Measurements from ENCODE around the gene MCCC1. TPM values are rescaled to one million over a fixed set of nuclear protein-coding genes. Genes with fewer than 3 reads are reported as not detected.

Gene MCCC1
- total RNA-seq, 1 experiment from 2014 or later = 74.7 TPM

GRCh38 chr3:182978387-182978786 lies 120.9 kb downstream of the MCCC1 start:
- Mint-ChIP-seq H3K9me3 (ENCODE audit: low read depth, unreplicated experiment) (no peaks in the 10 kb centered on the region), H3K27me3 (ENCODE audit: unreplicated experiment) (no peaks in the 10 kb centered on the region), H3K36me3 (ENCODE audit: insufficient read depth, unreplicated experiment) (peaks cover 28% of the 10 kb centered on the region), H3K27ac (ENCODE audit: unreplicated experiment) (no peak overlapping the region), H3K4me1 (ENCODE audit: low read depth, unreplicated experiment) (peaks cover 9% of the 10 kb centered on the region), H3K4me3 (ENCODE audit: low read depth, unreplicated experiment) (peak overlapping the region; percentile 92)
- no TSS peak for BruUV-seq (replicated peaks)
- DNase-seq = no peak
- no peak for TF ChIP-seq CTCF (IDR thresholded peaks at IDR 0.05; ENCODE audit: unreplicated experiment)
- intact Hi-C loops (cut with micrococcal nuclease; ENCODE audit: unreplicated experiment) = no loop called here
- CTCF ChIA-PET = no interaction called here

GRCh38 chr3:182973047-182973446 lies 126.2 kb downstream of the MCCC1 start:
- DNase-seq = no peak
- intact Hi-C loops (cut with micrococcal nuclease; ENCODE audit: unreplicated experiment) = no loop called here
- H3K4me1 Mint-ChIP-seq (ENCODE audit: low read depth, unreplicated experiment) = peaks cover 36% of the 10 kb centered on the region
- no peak for TF ChIP-seq CTCF (IDR thresholded peaks at IDR 0.05; ENCODE audit: unreplicated experiment)
- no TSS peak for BruUV-seq (replicated peaks)
- peaks cover 28% of the 10 kb centered on the region for H3K36me3 Mint-ChIP-seq (ENCODE audit: insufficient read depth, unreplicated experiment)
- no peak overlapping the region for H3K4me3 Mint-ChIP-seq (ENCODE audit: low read depth, unreplicated experiment)
- CTCF ChIA-PET = no interaction called here
- no peaks in the 10 kb centered on the region for H3K9me3 Mint-ChIP-seq (ENCODE audit: low read depth, unreplicated experiment)
- no peaks in the 10 kb centered on the region for H3K27me3 Mint-ChIP-seq (ENCODE audit: unreplicated experiment)
- H3K27ac Mint-ChIP-seq (ENCODE audit: unreplicated experiment) = no peak overlapping the region

- intact Hi-C loops (cut with micrococcal nuclease; ENCODE audit: unreplicated experiment) = no loop called here
- no peaks in the 10 kb centered on the region for H3K27me3 Mint-ChIP-seq (ENCODE audit: unreplicated experiment)
- no peak overlapping the region for H3K4me3 Mint-ChIP-seq (ENCODE audit: low read depth, unreplicated experiment)
- no peak for DNase-seq
- H3K36me3 Mint-ChIP-seq (ENCODE audit: insufficient read depth, unreplicated experiment) = peaks cover 28% of the 10 kb centered on the region
- CTCF ChIA-PET = no interaction called here
- no peak for TF ChIP-seq CTCF (IDR thresholded peaks at IDR 0.05; ENCODE audit: unreplicated experiment)
- peaks cover 36% of the 10 kb centered on the region for H3K4me1 Mint-ChIP-seq (ENCODE audit: low read depth, unreplicated experiment)
- H3K27ac Mint-ChIP-seq (ENCODE audit: unreplicated experiment) = no peak overlapping the region
- H3K9me3 Mint-ChIP-seq (ENCODE audit: low read depth, unreplicated experiment) = no peaks in the 10 kb centered on the region
- no TSS peak for BruUV-seq (replicated peaks)
Observed at GRCh38 chr3:182972387-182972786, 126.9 kb downstream of the MCCC1 start.

GRCh38 chr3:182971637-182972036 lies 127.7 kb downstream of the MCCC1 start:
- BruUV-seq (replicated peaks) = no TSS peak
- no peaks in the 10 kb centered on the region for H3K9me3 Mint-ChIP-seq (ENCODE audit: low read depth, unreplicated experiment)
- peaks cover 38% of the 10 kb centered on the region for H3K4me1 Mint-ChIP-seq (ENCODE audit: low read depth, unreplicated experiment)
- no peak overlapping the region for H3K27ac Mint-ChIP-seq (ENCODE audit: unreplicated experiment)
- H3K36me3 Mint-ChIP-seq (ENCODE audit: insufficient read depth, unreplicated experiment) = peaks cover 28% of the 10 kb centered on the region
- intact Hi-C loops (cut with micrococcal nuclease; ENCODE audit: unreplicated experiment) = no loop called here
- H3K4me3 Mint-ChIP-seq (ENCODE audit: low read depth, unreplicated experiment) = no peak overlapping the region
- CTCF ChIA-PET = interaction anchor here (0.6 kb wide), 2 partner anchors 8 to 1043 kb away, joined by 3 read pairs; no protein-coding TSS in a partner anchor
- TF ChIP-seq CTCF (IDR thresholded peaks at IDR 0.05; ENCODE audit: unreplicated experiment) = no peak
- no peaks in the 10 kb centered on the region for H3K27me3 Mint-ChIP-seq (ENCODE audit: unreplicated experiment)
- DNase-seq = no peak

All from Calu3 (cell line).